GM12875 (cell line): ENCODE measurements around the gene PON2.

Experiments used
- H3K4me3 ChIP-seq: one replicate; pipeline ENCODE4 v1.5.1; 2011; ENCODE audit warnings: low read depth, low read length, control low read depth
- TF ChIP-seq, protein P1 (sequence below): IDR thresholded peaks from 2 replicates; pipeline ENCODE4 v1.5.1; 2011; ENCODE audit warnings: low read depth, mild to moderate bottlenecking, control low read depth, inconsistent platforms, low read length, moderate library complexity, borderline replicate concordance; ENCODE audit not compliant: insufficient read depth

The PON2 gene

DNA sequence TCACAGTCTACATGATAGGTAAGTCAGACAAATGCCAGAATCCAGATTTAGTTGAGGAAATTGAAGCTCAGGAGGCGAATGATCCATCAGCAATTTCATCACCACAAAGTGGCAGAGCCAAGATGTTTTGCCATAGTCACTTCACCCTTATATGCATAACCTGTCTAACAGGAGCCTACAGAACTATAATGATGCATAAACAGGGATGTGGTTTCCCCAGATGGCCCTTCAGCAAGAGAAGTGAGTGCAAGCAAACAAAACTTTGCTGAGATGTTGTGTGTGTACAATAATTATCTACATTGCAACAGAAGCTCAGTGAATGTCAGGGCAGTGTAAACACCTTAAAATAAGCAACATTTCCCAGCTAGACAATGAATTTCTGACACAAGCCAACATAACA lies 67.2 kb downstream of the PON2 start:
- TF ChIP-seq, protein P1, sequence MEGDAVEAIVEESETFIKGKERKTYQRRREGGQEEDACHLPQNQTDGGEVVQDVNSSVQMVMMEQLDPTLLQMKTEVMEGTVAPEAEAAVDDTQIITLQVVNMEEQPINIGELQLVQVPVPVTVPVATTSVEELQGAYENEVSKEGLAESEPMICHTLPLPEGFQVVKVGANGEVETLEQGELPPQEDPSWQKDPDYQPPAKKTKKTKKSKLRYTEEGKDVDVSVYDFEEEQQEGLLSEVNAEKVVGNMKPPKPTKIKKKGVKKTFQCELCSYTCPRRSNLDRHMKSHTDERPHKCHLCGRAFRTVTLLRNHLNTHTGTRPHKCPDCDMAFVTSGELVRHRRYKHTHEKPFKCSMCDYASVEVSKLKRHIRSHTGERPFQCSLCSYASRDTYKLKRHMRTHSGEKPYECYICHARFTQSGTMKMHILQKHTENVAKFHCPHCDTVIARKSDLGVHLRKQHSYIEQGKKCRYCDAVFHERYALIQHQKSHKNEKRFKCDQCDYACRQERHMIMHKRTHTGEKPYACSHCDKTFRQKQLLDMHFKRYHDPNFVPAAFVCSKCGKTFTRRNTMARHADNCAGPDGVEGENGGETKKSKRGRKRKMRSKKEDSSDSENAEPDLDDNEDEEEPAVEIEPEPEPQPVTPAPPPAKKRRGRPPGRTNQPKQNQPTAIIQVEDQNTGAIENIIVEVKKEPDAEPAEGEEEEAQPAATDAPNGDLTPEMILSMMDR = no peak
- no peak overlapping the region for H3K4me3 ChIP-seq

DNA sequence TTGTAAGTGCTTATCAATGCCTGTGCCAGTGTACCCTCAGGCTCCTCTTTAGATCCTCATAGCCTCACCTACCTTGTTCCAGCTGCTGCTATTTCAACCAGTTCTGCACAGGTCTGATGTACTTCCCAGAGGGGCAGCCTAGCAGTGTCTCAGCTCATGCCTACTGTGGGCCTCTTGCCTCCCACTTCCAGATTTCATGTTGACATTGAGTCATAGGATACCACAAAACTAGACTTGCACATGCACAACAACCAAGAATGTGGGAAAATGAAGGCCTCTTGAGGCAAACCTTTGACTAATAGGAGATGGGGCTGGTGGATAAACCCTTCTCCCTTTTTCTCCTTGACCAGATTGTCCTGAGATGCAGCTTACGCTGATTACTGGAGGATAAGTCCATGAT lies 69.7 kb downstream of the PON2 start:
- no peak overlapping the region for H3K4me3 ChIP-seq
- TF ChIP-seq, protein P1 = no peak

DNA sequence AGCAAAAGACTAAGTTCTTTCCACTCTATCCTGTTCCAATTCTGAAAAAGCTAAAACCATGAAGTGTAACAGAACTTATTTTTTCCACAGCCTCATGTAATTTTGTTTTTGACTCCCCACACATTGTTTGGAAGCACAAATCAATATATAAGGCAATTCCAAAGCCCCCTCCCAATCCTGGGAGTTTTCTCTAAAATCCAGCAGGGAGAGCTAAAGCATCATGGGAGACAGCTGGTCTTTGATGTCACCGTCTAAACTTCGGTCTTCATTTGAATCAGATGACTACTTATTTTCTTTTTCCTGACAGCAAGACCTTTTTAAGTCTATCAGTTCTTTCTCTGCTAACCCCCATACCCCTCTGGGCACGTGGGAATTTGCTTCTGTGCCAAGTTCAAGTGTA lies 77.2 kb downstream of the PON2 start:
- TF ChIP-seq, protein P1 = no peak
- H3K4me3 ChIP-seq = no peak overlapping the region
